Fibroblast of skin of back (primary cell): ENCODE measurements around the gene SF3B5.
"Not testable (repeated sequence)": the region's sequence is repeated elsewhere in the genome, so short reads cannot be mapped to it uniquely, and the experiment has no call there.

ENCODE experiments used
- DNase-seq: peaks from one replicate; pipeline ENCODE4 v3.0.0-alpha.2; 2013

SF3B5 gene

DNA sequence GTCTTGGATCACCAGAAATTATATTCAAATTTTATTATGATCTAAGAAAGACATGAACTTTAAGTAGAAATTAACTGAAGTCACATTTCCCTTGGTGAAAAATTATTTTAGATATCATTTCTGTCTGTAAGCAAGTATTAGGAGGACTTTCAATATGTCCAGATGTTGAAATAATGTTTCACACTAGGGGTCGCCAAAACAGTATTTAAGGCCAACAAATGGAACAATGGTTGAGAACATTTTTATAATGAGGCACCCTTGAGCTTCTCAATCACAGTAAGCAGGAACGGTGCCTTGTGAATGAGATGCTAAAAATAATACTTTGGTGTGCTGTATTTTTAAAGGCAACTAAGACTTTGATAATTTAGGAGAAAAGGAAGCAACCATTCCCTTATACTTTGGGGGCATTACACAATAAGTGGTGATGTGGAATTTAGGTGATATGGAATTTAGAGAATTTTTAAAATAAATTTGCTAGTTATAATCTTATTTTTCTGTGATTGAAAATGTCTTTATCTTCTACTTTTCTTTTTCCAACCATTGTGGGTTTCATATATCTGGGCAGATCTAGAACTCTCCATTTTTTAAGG, 9.6 kb upstream of the SF3B5 start:
- DNase-seq: peak; percentile 78

DNA sequence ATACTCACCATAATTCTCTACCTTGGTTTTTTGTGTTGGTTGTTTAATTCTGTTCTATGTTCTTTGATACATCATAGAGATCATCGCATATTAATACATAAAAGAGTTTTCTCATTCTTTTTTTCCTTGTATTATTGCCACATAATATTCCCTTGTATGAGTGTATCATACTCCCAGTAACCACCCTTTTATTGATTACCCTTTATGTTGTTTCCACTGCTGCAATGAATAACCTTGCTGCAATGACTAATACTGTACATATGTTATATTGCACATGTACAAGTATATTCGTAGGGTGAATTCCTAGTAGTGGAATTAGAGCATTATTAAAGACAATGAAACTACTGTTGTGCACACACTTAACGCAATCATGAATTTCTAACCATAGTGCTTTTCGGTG, 9.1 kb upstream of the SF3B5 start:
- DNase-seq: no peak

DNA sequence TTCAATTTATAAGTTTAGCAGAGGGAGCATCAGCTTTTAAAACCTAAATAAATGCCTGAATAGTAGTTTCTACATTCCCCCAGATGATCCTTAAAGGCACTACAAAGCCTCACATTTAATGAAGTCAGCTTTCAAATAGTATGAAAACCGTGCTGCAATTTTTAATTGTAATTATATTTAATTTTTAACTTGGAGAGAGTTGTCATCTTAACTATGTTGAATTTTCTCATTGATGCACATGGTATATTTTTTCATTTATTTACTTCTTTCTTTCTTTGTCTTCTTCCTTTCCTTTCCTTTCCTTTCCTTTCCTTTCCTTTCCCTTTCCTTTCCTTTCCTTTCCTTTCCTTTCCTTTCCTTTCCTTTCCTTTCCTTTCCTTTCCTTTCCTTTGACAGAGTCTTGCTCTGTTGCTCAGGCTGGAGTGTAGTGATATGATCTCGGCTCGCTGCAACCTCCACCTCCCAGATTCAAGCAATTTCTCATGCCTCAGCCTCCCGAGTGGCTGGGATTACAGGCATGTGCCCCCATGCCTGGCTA, 7.7 kb upstream of the SF3B5 start:
- DNase-seq: no peak

DNA sequence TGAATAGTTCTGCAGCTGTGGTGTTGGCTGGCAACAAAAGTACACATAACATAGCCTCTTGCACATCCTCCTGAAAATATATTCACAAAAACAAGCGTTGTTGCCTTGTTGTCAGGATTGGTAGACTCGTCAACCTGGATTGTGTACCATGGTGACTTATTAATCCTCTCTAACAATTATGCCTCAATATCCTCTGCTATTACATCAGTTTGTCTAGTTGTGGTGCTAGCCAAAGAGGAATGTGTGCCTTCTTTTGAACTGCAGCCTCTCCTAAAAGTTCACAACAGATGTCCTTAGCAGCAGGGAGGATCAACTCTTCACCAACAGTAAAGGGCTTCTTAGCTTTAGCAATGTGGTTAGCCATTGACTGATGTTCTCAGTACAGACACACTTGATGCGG, 3.6 kb upstream of the SF3B5 start:
- no peak for DNase-seq

- no peak for DNase-seq
Observed at GRCh38 chr6:144094731-144095133, 641 bp downstream of the SF3B5 start.

DNA sequence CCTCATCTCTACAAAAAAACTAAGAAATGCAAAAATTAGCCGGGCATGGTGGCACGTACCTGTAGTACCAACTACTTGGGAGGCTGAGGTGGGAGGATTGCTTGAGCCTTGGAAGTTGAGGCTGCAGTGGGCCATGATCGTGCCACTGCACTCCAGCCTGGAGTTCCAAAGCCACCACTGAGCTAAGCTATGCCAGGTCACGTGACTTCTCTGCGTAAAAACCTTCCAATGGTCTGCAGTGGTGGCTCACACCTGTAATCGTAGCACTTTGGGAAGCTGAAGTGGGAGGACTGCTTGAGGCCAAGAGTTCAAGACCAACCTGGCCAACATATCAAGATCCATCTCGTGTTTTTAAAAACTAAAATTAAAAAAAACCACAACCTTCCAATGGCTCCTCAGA, 1.7 kb downstream of the SF3B5 start:
- DNase-seq: no peak

DNA sequence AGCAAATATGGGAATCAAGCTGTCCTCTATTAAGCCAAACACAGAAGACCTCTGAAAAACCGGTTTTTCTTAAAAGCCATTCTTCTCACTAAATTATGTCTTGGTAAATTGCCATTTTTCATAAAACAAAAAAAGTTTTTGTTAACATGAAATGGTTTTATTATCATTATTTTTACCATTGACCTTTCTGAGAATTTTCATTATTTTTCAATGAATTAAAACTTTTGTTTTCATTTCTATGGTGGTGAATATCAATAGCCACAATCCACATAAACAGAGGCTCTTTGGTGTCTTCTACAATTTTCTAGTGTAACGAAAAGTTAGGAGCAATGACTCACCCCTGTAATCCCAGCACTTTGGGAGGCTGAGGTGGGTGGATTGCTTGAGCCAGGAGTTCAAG, 2.1 kb downstream of the SF3B5 start:
- no peak for DNase-seq

DNA sequence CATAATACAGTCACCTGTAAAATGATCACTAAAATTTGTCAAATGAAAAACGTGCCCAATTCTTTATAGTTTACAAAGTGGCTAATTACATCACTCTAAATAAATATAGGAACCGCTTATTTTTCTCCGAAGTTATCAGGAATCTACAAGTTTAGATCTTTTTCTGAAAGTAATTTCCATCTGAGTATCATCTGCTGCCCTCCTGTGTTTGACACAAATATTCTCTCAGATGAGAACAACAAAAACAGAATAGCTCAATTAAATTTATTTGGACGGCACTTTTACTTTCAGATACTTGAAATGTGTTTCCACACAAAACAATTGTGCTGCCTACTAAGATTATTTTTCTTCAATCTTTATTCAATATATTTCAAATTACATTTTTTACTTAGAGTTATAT, 5.0 kb downstream of the SF3B5 start:
- DNase-seq: no peak

DNA sequence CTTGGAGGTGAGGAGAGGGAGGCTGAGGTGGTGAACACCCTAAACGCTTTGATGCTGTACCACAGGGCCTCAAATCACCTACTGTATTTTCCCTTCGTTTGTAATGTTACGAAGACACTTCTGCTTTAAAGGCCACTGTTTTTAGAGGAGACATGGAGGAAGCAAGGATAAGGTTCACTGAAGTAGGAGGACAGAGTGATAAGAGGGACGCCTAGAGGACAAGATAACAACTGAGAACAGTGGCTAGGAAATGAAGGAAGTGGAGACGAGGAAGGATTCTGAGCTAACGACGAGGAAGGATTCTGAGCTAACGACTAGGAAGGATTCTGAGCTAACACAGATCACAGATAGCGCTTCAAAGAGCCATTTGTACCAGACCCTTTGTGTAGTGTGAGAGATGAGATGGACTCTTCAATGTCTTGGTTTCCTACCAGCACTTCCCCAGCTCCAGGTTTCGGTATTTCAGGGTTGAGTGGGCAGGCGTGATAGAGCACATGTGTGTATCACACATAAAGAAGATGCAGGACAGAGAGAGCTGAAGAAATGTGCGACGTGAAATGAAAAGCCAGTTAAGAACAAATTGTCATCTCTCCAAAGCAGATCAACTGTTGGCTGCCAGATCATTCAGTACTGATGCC, 7.5 kb downstream of the SF3B5 start:
- DNase-seq: no peak

- DNase-seq: no peak
Observed at GRCh38 chr6:144086959-144087358, 8.4 kb downstream of the SF3B5 start.

DNA sequence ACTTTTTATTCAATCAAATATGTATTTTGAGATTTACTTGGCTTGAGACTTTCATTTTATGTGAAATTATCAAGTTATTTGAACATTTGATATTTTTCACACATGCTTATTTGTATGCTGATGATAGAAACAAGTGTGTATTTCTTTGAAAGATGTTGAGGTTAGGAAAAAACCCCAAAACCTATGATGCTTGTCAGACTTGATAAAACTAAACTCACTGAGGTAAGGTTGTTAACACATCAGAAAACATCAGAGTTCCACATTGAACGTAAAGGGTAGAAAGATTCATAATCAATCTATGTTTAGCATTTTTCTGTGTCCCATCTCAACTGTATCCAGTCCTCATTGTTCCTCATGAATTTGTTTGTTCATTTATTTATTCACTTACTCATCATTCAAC, 12.2 kb downstream of the SF3B5 start:
- DNase-seq: no peak

DNA sequence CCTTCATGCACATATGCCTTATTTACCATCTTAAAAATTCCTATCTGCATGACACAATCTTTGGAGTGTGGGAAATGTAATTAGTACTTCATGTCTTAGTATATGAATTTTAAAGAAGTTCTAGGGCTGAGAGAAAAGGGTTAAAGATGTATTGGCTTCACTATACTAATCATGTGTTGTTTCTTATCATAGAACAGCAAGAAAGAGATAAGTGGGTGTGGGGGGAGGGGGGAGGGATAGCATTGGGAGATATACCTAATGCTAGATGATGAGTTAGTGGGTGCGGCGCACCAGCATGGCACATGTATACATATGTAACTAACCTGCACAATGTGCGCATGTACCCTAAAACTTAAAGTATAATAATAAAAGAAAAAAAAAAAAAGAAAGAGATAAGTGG, 13.0 kb downstream of the SF3B5 start:
- DNase-seq: not testable (repeated sequence)

DNA sequence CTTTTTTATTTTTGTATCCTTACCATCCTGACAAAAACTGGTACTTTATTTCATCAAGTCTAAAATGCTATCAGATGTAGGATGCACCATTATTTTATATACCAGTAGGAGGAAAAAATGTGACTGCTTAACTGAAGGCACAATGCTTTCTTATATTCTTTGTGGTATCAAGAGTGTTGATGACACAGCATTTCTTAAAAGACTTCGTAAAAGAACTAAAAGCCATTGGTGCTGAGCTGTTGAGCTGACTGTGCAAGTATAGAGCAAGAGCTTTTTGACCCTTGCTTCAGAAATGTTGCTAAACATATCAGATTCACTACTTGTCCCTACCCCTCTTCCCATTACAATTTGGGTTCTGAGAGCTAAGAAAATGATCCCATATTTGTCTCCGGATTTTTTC, 17.5 kb downstream of the SF3B5 start:
- no peak for DNase-seq

DNA sequence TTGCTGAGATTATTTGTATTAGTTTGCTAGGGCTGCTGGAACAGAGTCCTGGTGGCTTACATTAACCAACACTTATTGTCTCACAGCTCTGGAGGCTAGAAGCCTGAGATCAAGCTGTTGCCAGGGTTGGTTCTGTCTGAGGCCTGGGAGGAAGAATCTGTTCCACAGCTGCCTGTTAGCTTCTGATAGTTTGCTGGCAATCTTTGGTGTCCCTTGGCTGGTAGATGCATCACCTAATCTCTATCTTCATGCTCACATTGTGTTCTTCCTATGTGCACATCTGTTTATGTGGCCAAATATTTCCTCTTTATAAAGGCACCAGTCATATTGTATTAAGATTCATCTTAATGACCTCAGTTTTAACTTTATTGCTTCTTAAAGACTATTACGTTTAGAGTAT, 19.5 kb downstream of the SF3B5 start:
- no peak for DNase-seq

DNA sequence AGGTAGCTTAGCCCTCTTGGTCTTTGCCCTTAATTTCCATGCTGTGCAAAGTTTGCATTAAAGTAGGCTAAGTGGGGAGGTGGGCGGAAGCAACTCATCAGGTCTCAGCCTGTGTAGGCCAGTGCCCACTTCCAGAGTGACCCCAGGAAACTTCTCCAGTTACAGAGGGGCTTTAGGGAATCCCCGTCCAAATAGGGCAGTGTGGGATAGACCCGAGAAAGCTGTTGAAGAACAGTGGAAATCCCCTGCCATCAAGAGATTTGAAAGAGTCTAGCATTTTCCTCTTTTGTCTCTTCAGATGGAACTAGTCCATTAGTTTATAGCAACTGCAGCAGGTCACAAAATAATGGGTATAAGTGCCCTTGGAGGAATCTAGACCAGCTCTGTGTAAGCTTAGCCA, 20.2 kb downstream of the SF3B5 start:
- DNase-seq: no peak

DNA sequence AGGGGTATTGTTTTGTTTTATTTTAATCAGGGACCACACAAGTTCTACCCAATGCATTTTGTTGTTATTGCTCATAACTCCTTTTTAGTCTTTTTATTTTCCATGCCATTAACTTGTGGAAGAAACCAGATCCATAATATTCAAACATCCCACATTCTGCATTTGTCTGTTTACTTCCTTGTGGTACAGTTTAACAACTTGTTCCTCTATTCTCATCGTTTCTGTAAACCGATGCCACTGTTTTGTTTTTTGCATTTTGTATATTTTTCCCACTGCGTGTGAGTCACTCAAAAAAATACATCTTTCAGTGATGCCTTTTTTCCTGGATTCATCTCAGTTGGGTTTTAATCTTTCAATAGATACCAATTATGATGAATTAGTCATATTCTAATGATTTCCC, 22.3 kb downstream of the SF3B5 start:
- no peak for DNase-seq

DNA sequence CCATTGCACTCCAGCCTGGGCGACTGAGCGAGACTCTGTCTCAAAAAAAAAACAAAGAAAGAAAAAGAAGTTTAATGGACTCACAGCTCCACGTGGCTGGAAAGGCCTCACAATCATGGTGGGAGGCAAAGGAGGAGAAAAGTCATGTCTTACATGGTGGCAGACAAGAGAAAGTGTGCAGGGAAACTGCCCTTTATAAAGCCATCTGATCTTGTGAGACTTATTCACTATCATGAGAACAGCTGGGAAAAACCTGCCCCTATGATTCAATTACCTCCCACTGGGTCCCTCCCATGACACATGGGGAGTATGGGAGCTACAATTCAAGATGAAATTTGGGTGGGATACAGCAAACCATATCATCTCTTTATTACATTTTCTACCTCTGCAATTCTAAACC, 25.9 kb downstream of the SF3B5 start:
- DNase-seq: no peak

- DNase-seq: no peak
Observed at GRCh38 chr6:144068794-144069193, 26.6 kb downstream of the SF3B5 start.

DNA sequence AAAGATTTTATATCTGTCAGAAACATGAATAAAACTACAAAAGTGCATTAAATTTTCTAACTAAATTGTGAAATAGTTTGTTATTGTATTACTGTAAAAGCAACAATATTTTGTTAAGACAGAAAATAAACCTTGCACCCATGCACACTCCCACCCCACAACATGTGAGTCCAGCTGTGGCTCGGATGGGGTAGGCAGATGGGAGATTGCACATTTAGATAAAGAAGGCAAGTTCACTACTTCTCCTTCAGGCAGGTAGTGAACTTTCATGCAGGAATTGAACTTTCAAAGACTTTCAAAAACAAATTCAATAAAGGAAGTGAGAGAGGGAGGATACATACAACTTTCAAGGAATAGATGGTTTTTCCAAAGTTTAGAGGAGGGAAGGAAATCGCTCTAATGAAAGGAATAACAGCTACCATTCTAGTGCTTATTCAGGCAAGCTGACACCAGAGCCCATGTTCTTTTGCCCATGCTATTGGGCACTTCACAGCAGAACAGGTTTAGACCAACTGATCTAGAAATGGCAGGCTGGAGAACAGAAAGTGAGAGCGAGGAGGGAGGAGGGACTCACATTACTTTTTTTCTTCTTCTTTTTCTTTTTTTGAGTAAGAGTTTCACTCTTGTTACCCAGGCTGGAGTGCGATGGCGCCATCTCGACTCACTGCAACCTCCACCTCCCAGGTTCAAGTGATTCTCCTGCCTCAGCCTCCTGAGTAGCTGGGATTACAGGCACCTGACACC, 28.5 kb downstream of the SF3B5 start:
- no peak for DNase-seq

DNA sequence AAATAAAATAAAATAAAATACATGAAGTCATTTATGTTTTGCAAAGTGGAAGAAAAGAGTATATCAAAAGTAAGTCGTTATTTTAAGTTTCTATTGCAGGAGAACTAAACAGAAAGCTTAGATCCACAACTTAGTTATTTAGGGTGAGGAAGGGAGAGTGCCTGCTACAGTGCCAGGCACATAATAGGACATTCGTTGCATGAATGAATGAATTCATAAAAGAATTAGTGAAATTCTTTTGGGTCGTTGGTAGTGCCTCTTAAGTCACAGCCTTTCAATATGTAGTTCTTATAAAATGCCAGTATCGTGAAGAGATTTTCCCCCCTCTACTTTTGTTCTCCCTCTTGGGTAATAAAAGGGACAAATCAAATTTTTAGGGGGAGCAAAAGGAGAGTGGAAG, 29.1 kb downstream of the SF3B5 start:
- DNase-seq: no peak

DNA sequence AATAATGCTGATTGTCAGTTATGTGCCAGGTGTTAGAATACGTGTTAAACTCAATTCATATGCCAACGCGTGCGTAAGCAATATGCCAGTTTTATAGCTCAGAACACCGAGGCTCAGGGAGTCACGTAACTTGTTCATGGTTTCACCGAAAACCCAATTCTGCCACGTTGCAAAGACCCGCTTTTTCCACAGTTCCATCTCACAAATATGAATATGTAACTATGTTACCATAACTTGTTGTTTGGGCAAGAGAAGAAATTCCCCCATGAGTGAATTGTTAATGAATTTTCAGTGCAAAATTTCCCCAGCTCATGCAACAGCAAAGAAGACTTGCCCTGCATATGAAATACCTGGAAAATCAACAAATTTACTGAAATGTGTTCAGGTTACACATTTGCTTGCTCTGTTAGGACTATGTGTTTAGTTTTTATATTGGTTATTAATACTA, 30.1 kb downstream of the SF3B5 start:
- no peak for DNase-seq

GRCh38 chr6:144064402-144065212, 30.8 kb downstream of the SF3B5 start:
- no peak for DNase-seq
